NOMO-1 treated with DMSO at 0.1 percent for 48 hours (cell line): ENCODE results near the gene DNAJC15.

Source experiments
- DNase-seq: peaks from one replicate; lab custom pipeline; 2025; ENCODE audit not compliant: unreplicated experiment; lab: John Stamatoyannopoulos, UW

The DNAJC15 gene

DNA sequence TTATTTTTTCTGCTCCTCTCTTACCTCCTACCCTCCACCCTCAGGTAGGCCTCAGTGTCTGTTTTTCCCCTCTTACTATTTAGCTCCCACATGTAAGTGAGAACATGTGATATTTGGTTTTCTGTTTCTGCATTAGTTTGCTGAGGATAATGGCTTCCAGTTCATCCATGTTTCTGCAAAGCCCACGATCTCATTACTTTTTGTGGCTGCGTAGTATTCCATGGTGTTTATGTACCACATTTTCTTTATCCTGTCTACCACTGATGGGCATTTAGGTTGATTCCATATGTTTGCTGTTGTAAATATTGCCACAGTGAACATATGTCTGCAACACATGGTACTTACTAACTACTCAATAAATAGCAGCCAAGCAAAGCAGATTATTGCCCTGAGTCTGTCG, 56.8 kb downstream of the DNAJC15 start:
- no peak for DNase-seq

DNA sequence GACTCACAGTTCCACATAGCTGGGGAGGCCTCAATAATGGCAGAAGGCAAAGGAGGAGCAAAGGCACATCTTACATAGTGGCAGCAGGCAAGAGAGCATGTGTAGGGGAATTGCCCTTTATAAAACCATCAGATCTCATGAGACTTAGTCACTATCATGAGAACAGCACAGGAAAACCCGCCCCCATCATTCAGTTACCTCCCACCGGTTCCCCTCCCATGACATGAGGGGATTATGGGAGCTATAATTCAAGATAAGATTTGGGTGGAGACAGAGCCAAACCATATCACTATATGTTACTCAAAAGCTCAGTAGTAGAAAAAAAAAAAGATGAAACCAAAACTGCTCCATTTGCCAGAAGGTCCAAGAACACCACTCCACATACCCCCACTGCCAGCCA, 58.5 kb downstream of the DNAJC15 start:
- no peak for DNase-seq

DNA sequence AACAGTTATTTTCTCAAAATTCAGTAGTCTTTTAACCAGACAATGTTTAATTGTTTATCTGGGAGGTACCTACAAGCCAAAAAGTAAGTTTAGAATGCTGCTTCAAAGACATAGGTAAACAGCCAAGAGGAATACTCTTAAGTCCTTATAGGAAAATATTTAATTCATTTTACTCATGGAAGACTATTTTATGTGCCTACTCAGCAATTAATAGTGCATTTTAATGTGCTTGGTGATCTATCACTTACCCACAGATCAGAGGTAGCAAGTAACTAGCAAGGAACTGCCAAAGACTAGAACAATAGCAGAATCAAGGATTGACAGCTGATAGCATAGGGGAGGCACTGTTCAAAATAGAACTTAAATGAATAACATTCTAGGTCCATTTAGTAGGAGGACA, 60.4 kb downstream of the DNAJC15 start:
- no peak for DNase-seq

DNA sequence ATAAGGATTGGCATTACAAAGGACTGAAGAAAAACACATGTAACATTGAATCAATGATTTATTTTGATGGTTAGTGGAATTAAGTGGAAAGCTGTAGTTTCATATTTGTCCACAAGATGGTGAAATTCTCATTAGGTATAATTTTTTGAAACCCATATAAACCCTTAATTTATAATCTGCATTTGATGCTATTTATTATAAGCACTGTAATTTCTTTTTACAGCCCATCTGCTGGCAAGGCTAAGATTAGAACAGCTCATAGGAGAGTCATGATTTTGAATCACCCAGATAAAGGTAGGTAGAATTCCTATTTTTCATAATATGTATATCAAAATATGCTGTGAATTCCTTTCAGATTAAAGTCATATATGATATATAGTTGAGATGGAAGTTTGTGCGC, 62.2 kb downstream of the DNAJC15 start:
- DNase-seq: peak; percentile 16

DNA sequence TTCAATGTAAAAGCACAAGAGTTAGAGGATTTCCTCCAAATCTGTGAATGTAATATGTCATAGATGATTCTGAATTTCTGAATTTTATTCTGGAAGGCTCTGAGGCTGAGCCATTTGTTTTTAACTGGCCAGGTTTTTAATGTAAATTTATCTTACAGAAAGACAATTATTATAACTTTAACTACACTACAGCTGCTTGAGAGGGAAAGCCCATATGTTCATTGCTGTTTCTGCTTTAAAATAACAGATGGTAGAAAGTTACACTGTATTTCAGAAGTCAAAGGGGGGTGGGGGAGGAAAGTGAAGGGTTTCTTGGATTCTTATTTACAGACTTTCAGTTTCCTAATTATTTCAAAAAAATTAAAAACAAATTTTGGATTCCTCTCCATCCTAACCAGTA, 62.8 kb downstream of the DNAJC15 start:
- no peak for DNase-seq

DNA sequence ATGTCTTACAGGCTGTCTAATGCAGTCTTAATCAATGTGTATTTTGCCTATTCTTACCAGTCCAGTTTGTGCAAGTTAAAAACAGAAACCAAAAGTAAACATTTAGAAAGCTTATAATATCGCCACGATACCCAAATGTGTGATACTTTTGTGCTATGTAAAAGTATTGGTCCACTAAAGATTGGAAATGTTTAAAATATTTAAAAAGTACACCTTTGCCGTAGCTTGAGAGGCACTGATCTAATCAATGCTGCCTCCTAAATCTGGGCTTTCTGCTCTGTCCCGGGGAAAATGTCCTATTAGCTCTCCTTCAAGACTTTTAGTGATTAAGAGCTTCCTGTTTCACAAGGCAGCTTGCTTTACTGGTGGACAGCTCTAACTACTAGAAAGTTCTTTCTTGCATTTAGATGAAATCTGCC, 64.7 kb downstream of the DNAJC15 start:
- peak; percentile 23 for DNase-seq

DNA sequence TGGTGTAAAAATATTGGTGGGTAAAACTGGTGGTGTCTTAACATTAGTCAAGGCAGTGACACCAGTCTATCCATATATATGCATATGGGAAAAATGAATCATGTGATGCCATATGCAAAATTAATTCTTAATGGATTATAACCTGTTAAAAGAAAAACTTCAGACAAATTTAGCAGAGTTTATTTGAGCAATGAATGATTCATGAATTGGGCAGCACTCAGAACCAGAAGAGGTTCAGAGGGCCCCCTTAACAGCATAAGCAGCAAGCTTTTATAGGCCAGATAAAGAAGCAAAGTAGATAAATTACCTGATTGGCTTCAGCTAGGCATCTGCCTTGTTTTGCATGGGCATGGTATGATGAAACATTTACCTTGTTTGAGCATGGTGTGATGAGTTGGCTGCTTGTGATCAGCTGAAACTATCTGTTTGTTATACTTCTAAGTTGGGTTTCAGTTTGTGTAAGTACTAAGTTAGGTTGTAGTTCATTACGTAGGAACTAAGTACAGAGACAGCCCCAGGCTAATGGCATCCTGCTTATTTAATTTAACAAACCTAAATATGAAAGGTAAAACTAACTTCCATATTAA, 66.6 kb downstream of the DNAJC15 start:
- DNase-seq: no peak

DNA sequence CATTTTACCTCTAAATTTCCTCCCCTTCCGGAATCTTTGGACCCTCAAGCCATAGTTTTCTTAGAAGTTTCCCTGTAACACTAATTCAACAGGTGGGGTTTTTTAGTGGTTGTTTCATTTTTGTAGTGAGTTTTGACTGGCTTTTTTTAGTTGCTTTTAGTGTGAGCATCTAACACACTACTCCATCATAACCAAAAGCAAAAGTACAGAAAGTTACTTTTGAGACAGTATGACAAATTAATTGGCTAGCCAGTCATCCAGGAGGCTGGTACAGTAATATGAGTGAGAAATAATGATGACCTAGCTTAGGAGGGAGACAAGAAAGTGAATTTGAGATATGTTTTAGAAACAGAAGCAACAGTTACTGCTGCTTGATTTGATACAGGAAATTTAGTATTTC, 71.5 kb downstream of the DNAJC15 start:
- no peak for DNase-seq

DNA sequence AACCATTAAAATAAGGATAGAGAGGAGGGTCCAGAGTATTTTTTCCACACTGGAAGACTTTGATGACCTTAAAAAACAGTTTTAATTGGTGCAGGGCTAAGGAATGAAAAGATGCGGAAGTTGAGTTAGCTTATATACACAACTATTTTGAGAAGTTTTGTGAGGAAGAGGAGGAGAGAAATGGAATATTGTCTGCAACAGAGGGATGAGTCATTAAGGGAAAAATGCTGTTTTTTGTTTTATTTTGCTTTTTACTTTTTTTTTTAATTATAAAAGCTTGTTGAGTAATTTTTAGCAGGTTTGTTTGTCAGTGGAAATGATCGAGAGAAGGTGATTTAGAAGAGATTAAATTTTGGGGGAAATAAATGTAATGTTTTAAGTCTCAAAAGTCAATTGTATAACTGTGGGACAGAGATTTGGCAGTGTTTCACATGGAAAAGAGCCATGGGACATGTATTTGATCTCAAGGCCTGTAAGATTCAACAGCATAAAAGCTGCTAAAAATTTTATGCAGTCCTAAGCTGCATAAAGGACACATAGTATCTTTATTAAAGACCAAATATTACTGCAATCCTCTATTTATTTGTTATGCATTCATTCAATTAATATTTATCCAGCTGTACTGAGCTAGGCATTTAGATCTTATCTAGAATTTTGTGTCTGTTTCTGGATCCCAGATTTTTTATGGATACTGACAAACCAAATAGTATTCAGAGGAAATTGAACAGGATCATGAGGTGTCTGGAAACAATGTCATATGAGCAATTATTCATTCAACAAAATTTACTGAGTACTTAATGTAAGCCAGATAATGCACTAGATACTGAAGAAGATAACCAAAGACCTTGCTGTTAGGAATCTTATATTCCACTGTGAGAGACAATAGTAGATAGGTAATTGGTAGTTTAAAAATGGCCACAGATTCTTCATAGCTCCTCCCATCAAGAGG, 72.7 kb downstream of the DNAJC15 start:
- DNase-seq: no peak

DNA sequence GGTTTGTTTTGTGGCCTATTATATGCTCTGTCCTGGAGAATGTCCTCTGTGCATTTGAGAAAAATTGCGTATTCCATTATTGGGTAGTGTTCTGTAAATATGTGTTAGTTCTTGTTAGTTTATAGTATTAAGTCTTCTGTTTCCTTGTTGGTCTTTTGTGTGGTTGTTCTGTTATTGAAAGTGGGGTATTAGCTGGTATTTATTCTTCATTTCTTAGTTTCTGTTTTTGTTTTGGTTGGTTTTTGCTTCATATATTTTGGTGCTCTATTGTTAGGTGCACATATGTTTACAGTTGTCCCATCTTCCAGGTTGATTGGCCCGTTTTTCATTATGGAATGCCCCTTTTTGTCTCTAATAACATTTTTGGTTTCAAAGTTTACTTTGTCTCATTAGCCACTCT, 77.3 kb downstream of the DNAJC15 start:
- no peak for DNase-seq

DNA sequence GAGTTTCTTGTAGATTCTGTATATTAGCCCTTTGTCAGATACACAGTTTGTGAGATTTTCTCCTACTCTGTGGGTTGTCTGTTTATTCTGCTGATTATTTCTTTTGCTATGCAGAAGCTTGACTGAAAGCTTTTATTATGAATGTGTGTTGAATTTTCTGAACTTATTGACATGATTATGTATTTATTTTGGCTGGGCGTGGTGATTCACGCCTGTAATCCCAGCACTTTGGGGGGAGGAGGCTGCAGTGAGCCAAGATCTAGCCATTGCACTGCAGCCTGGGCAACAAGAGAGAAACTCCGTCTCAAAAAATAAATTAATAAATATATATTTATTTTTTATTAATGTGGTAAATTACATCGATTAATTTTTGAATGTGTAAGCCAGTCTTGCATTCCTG, 78.9 kb downstream of the DNAJC15 start:
- no peak for DNase-seq

DNA sequence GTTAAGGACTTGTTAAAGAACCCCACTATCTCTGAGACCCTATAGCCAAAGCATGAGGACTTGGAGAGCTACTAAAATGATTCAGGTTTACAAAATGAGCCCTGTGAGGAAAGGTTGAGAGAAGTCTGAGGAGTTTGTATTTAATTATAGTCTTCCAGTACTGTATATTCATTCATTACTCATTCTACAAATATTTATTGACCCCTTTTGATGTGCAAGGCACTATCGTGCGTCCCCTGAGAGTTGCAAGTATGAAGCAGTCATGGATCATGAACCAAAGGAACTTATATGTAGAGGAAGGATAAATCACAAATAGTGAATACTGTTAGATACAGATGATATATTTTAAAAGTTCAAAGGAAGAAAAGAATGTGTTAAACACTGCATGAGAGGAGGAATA, 84.4 kb downstream of the DNAJC15 start:
- no peak for DNase-seq

DNA sequence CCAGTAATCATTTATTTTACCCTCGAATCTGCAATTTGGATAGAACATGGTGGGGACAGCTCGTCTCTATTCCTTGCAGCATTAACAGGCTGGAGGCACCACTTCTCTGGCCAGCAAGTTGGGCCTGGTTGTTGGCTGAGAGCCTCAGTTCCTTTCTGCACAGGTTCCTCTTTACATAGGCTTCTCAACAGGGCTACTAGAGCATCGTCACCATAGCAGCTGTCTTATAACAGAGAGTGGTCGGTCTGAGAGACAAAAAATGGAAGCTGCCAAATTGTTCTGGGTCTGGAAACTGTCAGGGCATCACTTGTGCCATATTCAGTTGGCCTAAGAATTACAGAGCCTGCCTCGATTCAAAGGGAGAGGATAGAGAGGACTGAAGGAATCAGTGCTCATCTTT, 86.7 kb downstream of the DNAJC15 start:
- no peak for DNase-seq

DNA sequence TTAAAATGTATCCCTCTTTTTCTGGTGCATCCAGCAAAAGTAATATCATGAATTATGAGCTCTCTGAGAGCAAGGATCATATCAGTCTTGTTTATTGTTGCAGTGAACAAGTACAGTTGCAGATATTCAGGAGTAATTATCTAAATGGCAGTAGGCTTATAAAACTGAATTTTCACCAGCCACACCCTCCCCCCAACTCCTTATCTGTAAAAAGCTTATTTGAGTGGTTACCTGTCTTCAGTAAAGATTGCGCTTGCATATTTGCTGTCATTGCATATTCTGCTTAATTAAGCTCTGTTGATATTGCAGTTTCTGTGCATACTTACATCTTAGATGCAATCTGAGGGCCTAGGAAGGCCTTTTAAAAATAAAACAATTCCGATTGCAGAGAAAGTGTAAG, 87.3 kb downstream of the DNAJC15 start:
- DNase-seq: no peak

DNA sequence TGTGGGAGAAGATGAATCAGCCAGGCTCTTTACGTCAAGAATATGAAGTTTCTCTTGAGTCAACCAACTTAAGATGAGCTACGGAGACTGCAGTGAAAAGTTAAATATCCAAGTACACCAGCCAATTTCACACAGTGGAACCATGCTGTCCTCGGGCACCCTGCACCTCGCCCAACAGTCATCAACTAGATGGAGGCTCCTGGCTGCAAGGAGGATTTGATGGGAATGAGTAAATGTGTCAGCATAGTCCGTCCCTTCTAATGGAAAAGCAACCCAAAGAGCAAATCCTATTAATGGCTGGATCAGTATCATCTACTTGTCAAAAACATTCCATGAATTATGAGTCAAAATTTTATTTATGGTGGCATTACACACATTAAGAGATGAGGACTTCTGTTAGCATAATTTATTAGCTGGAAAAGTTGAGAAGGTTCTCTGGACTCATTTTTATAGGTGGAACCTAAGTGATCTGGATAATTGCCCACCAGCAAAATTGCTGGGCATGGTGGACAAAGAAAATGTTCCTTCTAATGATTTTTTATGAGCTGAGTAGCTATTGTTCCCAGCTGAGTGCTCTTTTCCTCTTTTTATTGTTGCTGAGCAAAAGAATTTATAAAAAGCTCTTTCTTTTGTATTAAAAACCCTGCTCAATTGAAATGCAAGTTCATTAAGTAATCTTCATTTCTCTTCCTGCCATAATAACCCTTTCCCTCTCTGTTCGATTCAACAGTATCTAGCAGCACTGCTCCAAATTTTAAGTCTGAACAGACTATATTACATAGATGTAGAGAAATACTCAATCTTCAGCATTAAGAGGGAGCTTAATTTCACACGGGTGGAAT, 88.4 kb downstream of the DNAJC15 start:
- DNase-seq: no peak

DNA sequence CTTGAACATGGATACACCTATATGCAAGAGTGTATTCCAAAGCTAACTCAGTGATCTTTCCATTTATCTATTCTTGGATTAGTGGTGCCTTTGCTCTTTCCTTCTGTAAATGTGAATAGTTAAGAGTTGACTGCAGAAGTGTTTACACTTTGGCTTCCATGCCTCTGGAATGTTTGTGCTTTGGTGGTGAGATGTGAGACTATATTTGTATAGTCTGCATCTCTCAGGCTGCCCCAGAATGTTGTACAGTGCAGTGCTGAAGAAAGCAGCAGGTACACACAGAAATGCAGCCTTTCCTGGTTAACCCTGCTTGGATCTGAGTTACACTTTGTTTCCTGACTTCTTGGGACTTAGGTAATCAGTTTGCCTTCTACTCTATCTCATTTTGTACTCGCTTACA, 90.2 kb downstream of the DNAJC15 start:
- DNase-seq: no peak

DNA sequence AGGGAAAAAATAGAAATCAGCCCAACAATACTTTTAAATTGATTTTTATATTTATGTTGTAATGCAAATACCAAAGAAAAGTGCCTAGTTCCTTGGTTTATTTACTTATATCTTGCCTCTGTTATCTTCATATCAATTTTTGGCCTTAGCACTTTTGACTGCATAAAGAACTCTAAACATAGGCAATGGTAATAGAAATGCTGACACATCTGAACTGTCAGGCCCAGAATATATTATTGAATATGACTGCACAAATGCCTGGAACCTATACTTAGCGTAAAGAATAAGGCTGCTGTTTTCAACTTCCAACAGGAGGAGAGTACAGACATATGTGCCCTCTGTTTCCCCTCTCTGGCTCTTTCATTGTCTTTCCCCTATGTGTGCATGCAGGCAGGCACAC, 91.1 kb downstream of the DNAJC15 start:
- no peak for DNase-seq

DNA sequence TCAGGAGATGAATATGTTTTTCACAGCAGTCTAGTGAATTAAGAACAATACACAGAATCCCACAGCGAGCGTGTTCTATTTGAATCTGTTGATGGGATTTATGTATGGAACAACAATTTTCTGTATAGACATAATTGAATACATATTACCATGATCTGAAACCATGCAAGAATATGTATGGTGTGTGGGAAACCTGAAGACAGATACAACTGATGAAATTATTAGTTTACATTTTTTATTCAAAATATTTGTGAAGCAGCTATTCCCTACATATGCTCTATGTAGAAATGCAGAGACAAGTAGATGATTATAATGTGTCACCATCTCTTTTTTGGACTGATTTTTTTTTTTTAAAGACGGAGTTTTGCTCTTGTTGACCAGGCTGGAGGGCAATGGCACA, 91.8 kb downstream of the DNAJC15 start:
- no peak for DNase-seq

DNA sequence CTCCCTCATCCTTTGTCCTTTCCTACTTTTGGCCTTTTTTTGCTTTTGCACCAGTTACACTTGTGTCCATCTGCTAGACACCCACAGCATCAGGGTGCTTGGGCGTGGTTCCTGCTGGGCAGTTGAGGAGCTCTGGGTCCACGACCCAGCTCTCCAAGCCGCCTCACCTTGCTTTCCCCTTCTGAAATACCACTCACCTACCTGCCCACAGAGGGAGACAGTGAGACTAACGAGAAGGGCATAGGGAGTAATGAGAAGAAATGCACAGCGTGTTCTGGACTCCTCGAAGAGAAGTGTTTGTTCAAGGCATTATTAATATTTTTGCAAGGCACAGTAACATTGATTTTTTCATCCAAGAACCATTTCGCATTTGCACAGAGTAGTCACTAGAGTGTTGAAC, 92.9 kb downstream of the DNAJC15 start:
- no peak for DNase-seq

DNA sequence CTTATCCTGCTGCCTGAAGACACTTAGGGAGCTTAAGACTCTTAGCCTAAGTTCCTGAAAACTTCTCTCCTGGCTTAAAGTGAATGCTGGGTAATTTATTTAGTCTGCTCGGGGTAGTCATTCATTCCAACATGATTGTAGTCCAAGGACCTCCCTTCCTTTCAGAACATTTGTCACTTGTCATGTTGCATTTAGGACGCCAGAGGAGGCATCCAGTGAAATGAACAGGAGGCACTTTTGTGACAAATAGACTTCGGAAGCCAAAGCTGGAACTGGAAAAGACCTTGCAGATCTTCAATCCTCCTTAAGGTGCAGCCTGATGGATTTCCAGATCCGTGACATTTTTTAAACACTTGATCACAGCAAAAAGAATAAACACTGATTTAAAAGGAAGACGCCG, 95.1 kb downstream of the DNAJC15 start:
- no peak for DNase-seq

DNA sequence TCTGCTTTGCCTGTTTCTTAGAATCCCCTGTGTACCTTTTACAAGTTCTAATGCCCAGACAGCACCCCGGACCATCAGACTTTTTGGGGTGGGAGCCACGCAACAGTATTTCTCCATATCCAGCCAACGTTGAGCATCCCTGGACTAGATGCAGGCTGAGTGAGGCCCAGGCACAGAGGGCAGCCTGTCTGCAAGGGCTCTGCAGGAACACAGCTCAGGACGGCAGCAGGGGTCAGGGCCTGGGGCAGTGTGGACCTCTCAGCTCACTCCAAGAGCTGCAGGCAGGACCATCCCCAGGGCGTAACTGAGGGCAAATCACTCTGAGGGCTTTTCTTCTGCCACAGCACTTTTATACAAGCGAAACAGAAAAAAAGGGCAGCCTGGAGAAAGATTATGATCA, 95.8 kb downstream of the DNAJC15 start:
- DNase-seq: no peak

DNA sequence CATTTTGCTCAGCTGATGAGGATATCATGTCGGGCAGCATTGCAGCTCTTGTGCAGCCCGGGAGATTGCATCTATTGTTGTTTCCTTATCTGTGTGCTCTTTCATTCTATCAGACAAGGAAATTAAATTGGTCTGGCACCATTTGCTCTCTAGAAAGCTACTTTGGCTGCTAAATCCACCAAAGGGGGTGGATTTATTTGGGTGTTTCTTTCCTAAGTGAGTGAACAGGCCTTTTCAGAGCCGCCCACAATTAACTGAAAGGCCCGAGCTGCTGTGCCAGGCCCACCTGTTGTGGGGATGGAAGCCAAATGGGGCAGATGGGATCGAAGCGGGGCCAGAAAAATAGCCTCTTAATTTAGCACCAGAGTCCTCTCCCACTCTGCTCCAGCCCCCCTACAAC, 99.4 kb downstream of the DNAJC15 start:
- DNase-seq: no peak
